PFSK-1 (cell line): ENCODE data around the gene PRPS2.

Experiments
- POLR2AphosphoS5 ChIP-seq: IDR thresholded peaks from 2 replicates; pipeline ENCODE4 v1.6.1; 2012; ENCODE audit warnings: low read depth, mild to moderate bottlenecking, control low read depth, low read length, moderate library complexity
- REST ChIP-seq, 2 experiments: IDR thresholded peaks; 2 replicates each; pipeline versions ENCODE4 v1.6.1 to v1.8.0; 2011 to 2012; ENCODE audit warnings: low read depth in 2 of 2, low read length in 2 of 2, control low read depth in 1 of 2, inconsistent platforms in 1 of 2, mild to moderate bottlenecking in 1 of 2, moderate library complexity in 1 of 2; ENCODE audit not compliant: insufficient read depth in 1 of 2
- TAF1 ChIP-seq: IDR thresholded peaks from 2 replicates; pipeline ENCODE4 v1.6.1; 2012; ENCODE audit warnings: low read length, control low read depth, borderline replicate concordance; ENCODE audit not compliant: insufficient read depth

DNA sequence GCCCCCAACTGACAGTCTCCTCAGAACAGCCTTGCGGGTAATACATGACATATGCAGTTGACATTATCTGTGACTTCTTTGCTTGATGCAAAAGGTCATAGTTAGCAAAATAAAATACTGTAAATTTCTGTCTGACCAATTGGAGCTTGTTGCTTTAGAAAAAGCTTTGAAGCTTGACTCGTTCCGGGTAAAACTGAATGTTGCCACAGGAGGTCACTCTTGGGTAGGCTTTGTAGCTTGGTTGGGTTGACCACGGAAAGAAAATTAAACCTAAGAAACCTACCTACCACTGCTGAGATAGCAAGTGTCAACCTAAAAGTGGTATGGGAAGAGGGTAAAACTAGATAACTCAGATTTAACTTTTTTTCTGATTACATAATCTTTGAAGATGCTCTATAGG, 23.2 kb downstream of the PRPS2 start:
- TF ChIP-seq REST (IDR thresholded peaks at IDR 0.05; ENCODE audit: insufficient read depth in 1 of 2, low read depth in 2 of 2, low read length in 2 of 2) (no peak), TAF1 (no peak), POLR2AphosphoS5 (no peak)
